Measurements from ENCODE around the gene HAUS7. TPM values are rescaled to one million over a fixed set of nuclear protein-coding genes. Genes with fewer than 3 reads are reported as not detected.

Gene HAUS7
- total RNA-seq, 1 donor from 2014 or later, result 22.3 TPM

DNA sequence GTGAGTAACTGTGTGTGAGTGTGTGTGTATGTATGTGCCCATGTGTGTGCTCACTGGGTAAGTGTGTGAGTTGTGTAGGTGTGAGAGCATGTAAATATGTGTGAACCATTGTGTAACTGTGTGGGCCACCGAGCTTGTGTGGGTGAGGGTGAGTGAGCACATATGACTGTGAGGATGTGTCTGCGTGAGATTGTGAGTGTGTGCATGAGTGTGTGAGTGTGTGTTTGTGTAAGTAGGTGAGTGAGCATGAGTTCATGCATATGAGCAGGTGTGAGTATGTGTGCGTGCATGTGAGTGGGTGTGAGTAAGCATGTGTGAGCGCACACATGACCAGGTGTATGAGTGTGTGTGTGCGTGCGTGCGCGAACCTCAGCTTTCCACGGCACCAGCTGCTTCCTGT is 45.7 kb upstream of the HAUS7 start:
- H3K4me3 Mint-ChIP-seq (ENCODE audit: low read depth), result no peak overlapping the region
- no peak overlapping the region for H3K27ac Mint-ChIP-seq
- peaks cover 2% of the 10 kb centered on the region for H3K36me3 Mint-ChIP-seq (ENCODE audit: insufficient read depth)
- TF ChIP-seq, protein P1, sequence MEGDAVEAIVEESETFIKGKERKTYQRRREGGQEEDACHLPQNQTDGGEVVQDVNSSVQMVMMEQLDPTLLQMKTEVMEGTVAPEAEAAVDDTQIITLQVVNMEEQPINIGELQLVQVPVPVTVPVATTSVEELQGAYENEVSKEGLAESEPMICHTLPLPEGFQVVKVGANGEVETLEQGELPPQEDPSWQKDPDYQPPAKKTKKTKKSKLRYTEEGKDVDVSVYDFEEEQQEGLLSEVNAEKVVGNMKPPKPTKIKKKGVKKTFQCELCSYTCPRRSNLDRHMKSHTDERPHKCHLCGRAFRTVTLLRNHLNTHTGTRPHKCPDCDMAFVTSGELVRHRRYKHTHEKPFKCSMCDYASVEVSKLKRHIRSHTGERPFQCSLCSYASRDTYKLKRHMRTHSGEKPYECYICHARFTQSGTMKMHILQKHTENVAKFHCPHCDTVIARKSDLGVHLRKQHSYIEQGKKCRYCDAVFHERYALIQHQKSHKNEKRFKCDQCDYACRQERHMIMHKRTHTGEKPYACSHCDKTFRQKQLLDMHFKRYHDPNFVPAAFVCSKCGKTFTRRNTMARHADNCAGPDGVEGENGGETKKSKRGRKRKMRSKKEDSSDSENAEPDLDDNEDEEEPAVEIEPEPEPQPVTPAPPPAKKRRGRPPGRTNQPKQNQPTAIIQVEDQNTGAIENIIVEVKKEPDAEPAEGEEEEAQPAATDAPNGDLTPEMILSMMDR (IDR thresholded peaks at IDR 0.05; ENCODE audit: unreplicated experiment), result no peak
- DNase-seq (ENCODE audit: low spot score, unreplicated experiment), result no peak
- H3K27me3 Mint-ChIP-seq, result peaks cover 35% of the 10 kb centered on the region
- H3K4me1 Mint-ChIP-seq (ENCODE audit: low read depth), result no peaks in the 10 kb centered on the region
- peaks cover 6% of the 10 kb centered on the region for H3K9me3 Mint-ChIP-seq (ENCODE audit: low read depth)

DNA sequence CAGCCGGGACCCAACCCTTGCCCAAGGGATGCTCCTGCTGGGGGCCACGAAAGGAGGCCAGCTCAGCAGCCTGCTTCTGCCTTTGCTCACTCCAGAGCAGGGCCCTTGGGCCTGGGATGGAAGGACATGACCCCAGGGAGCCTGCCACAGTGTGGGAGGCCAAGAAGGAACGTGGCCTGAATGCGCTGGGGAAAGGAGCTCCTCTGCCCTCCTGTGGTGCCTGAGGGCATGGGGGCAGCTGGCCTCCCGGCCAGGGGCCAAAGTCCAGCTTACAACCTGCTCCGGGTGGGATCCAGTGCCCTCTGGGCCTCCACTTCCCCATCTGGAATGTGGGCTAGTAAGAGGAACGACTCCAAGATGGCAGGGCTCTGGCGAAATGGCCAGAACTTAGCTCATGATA is 45.1 kb upstream of the HAUS7 start:
- H3K4me1 Mint-ChIP-seq (ENCODE audit: low read depth), result no peaks in the 10 kb centered on the region
- TF ChIP-seq, protein P1 (IDR thresholded peaks at IDR 0.05; ENCODE audit: unreplicated experiment), result no peak
- H3K4me3 Mint-ChIP-seq (ENCODE audit: low read depth), result no peak overlapping the region
- H3K27me3 Mint-ChIP-seq, result peaks cover 31% of the 10 kb centered on the region
- peaks cover 6% of the 10 kb centered on the region for H3K9me3 Mint-ChIP-seq (ENCODE audit: low read depth)
- H3K27ac Mint-ChIP-seq, result no peak overlapping the region
- peaks cover 2% of the 10 kb centered on the region for H3K36me3 Mint-ChIP-seq (ENCODE audit: insufficient read depth)
- DNase-seq (ENCODE audit: low spot score, unreplicated experiment), result no peak

DNA sequence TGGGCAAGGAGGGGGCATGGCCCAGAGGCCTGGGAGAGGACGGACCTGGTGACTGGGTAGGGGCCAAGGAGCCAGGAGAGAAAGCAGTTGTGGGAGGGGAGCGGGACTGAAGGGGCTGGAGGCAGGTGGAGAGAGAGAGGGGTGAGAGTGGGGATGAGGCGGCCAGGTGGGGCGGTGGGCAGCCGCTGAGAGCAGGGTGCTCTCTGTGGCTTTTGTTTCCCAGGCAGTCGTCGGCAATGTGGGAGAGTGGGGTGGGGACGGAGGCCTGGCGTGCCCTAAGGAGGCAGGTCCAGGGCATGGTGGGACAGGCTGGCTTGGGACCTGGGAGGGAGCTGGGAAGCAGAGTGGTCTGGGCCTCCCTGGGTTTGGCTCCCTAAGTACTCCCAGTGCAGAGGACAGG is 43.9 kb upstream of the HAUS7 start:
- peaks cover 2% of the 10 kb centered on the region for H3K36me3 Mint-ChIP-seq (ENCODE audit: insufficient read depth)
- no peaks in the 10 kb centered on the region for H3K4me1 Mint-ChIP-seq (ENCODE audit: low read depth)
- TF ChIP-seq, protein P1 (IDR thresholded peaks at IDR 0.05; ENCODE audit: unreplicated experiment), result no peak
- no peak overlapping the region for H3K4me3 Mint-ChIP-seq (ENCODE audit: low read depth)
- no peak overlapping the region for H3K27ac Mint-ChIP-seq
- H3K9me3 Mint-ChIP-seq (ENCODE audit: low read depth), result peaks cover 6% of the 10 kb centered on the region
- peaks cover 26% of the 10 kb centered on the region for H3K27me3 Mint-ChIP-seq
- DNase-seq (ENCODE audit: low spot score, unreplicated experiment), result no peak

DNA sequence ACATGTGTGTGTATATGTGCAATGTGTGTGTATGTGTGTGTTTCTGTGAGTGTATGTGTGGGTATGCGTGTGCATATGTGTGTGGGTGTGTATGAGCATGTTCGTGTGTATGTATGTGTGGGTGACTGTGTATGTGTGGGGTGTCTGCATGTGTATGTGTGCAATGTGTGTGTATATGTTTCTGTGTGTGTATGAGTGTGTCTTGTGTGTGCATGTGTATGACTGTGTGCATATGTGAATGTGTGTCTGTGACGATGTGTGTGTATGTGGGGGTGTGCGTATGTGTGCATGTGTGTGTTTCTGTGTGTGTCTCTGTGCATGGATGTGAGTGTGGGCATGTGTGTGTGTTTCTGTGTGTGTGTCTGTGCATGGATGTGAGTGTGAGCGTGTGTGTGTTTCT is 42.9 kb upstream of the HAUS7 start:
- H3K36me3 Mint-ChIP-seq (ENCODE audit: insufficient read depth), result peaks cover 2% of the 10 kb centered on the region
- H3K4me3 Mint-ChIP-seq (ENCODE audit: low read depth), result no peak overlapping the region
- H3K9me3 Mint-ChIP-seq (ENCODE audit: low read depth), result peaks cover 6% of the 10 kb centered on the region
- TF ChIP-seq, protein P1 (IDR thresholded peaks at IDR 0.05; ENCODE audit: unreplicated experiment), result no peak
- no peak for DNase-seq (ENCODE audit: low spot score, unreplicated experiment)
- H3K4me1 Mint-ChIP-seq (ENCODE audit: low read depth), result no peaks in the 10 kb centered on the region
- H3K27me3 Mint-ChIP-seq, result peaks cover 17% of the 10 kb centered on the region
- H3K27ac Mint-ChIP-seq, result no peak overlapping the region

DNA sequence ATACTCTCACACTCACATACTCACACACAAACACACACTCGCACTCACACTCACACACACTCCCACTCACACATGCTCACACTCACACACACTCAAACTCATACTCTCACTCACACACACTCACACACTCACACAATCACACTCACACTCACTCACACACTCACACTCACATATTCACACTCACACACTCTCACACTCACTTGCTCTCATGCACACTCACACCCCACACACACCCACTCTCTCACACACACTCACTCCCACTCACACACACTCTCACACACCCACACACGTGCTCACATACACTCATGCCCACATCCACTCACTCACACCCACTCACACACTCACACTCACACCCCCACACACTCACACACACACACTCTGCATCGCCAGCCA is 42.1 kb upstream of the HAUS7 start:
- Mint-ChIP-seq H3K27ac (no peak overlapping the region), H3K27me3 (peaks cover 15% of the 10 kb centered on the region), H3K4me1 (ENCODE audit: low read depth) (no peaks in the 10 kb centered on the region), H3K9me3 (ENCODE audit: low read depth) (peaks cover 6% of the 10 kb centered on the region), H3K4me3 (ENCODE audit: low read depth) (no peak overlapping the region), H3K36me3 (ENCODE audit: insufficient read depth) (peaks cover 2% of the 10 kb centered on the region)
- TF ChIP-seq, protein P1 (IDR thresholded peaks at IDR 0.05; ENCODE audit: unreplicated experiment), result no peak
- no peak for DNase-seq (ENCODE audit: low spot score, unreplicated experiment)
